Kidney capillary endothelial cell (primary cell): ENCODE measurements around the gene RFX3.
A peak's percentile ranks its signal among the peaks of the same experiment; 100 is the strongest.

ENCODE experiments used
- DNase-seq: peaks from one replicate; pipeline ENCODE4 v3.0.0-alpha.2; 2018; ENCODE audit warnings: low spot score

RFX3 gene

GRCh38 chr9:3513265-3513818 is 12.5 kb downstream of the RFX3 start:
- DNase-seq, result no peak

GRCh38 chr9:3511551-3511950 is 14.2 kb downstream of the RFX3 start:
- DNase-seq, result peak; percentile 72

GRCh38 chr9:3510796-3511195 is 15.0 kb downstream of the RFX3 start:
- no peak for DNase-seq

- no peak for DNase-seq
Observed at GRCh38 chr9:3509926-3510325, 15.9 kb downstream of the RFX3 start.

- no peak for DNase-seq
Observed at GRCh38 chr9:3508521-3509291, 17.1 kb downstream of the RFX3 start.

- DNase-seq, result no peak
Observed at GRCh38 chr9:3508078-3508431, 17.7 kb downstream of the RFX3 start.

GRCh38 chr9:3507395-3508077 is 18.3 kb downstream of the RFX3 start:
- no peak for DNase-seq

GRCh38 chr9:3506164-3506563 is 19.6 kb downstream of the RFX3 start:
- no peak for DNase-seq

- DNase-seq, result no peak
Observed at GRCh38 chr9:3502560-3503398, 23.0 kb downstream of the RFX3 start.

GRCh38 chr9:3500044-3500443 is 25.8 kb downstream of the RFX3 start:
- DNase-seq, result no peak

- no peak for DNase-seq
Observed at GRCh38 chr9:3498691-3499090, 27.1 kb downstream of the RFX3 start.

GRCh38 chr9:3497857-3498256 is 27.9 kb downstream of the RFX3 start:
- no peak for DNase-seq

GRCh38 chr9:3497401-3497800 is 28.4 kb downstream of the RFX3 start:
- peak; percentile 83 for DNase-seq

GRCh38 chr9:3495855-3496254 is 29.9 kb downstream of the RFX3 start:
- DNase-seq, result no peak

- no peak for DNase-seq
Observed at GRCh38 chr9:3492214-3492613, 33.6 kb downstream of the RFX3 start.

GRCh38 chr9:3491450-3491849 is 34.4 kb downstream of the RFX3 start:
- DNase-seq, result no peak

- no peak for DNase-seq
Observed at GRCh38 chr9:3490957-3491356, 34.8 kb downstream of the RFX3 start.

- no peak for DNase-seq
Observed at GRCh38 chr9:3482578-3482977, 43.2 kb downstream of the RFX3 start.

GRCh38 chr9:3480353-3480655 is 45.5 kb downstream of the RFX3 start:
- DNase-seq, result no peak

GRCh38 chr9:3479514-3480352 is 46.1 kb downstream of the RFX3 start:
- peak; percentile 52 for DNase-seq

GRCh38 chr9:3478549-3478953 is 47.2 kb downstream of the RFX3 start:
- peak; percentile 90 for DNase-seq
